GM12878 (cell line): Measurements from ENCODE around the gene PARP16. TPM values are rescaled to one million over a fixed set of nuclear protein-coding genes. Genes with fewer than 3 reads are reported as not detected.
A peak's percentile ranks its signal among the peaks of the same experiment; 100 is the strongest.

Experiments used
- ASH2L ChIP-seq: fragments of 300-600, 200-600 bp; sonication (generic); IDR thresholded peaks from 2 replicates; pipeline ENCODE4 v1.6.1; 2017; ENCODE audit warnings: low read depth, mild to moderate bottlenecking, borderline replicate concordance
- BACH1 ChIP-seq: fragments of 450-650 bp; IDR thresholded peaks from 2 replicates; pipeline ENCODE4 v1.6.1; 2017; ENCODE audit warnings: mild to moderate bottlenecking, borderline replicate concordance
- BMI1 ChIP-seq: fragments of 450-650 bp; IDR thresholded peaks from 2 replicates; pipeline ENCODE4 v1.6.1; 2016; ENCODE audit warnings: mild to moderate bottlenecking, moderate library complexity, borderline replicate concordance
- EED ChIP-seq: sonication (generic); IDR thresholded peaks from 2 replicates; pipeline ENCODE4 v1.6.1; 2016; ENCODE audit warnings: antibody characterized with exemption, low read depth
- ESRRA ChIP-seq: IDR thresholded peaks from 2 replicates; pipeline ENCODE4 v1.6.1; 2012; ENCODE audit warnings: mild to moderate bottlenecking, low read length, improper control_type of control experiment
- FOXK2 ChIP-seq: fragments of 450-650 bp; IDR thresholded peaks from 2 replicates; pipeline ENCODE4 v1.6.1; 2017; ENCODE audit warnings: mild to moderate bottlenecking, moderate library complexity
- MTA2 ChIP-seq: fragments of 450-650 bp; IDR thresholded peaks from 2 replicates; pipeline ENCODE4 v1.6.1; 2016; ENCODE audit warnings: low read depth, mild to moderate bottlenecking, moderate library complexity
- NFIC ChIP-seq: IDR thresholded peaks from 2 replicates; pipeline ENCODE4 v1.6.1; 2012; ENCODE audit warnings: low read depth, mild to moderate bottlenecking, inconsistent platforms, low read length, moderate library complexity
- NR2F1 ChIP-seq: fragments of 450-650 bp; conservative IDR thresholded peaks from 2 replicates; pipeline ENCODE4 v1.6.1; 2017; ENCODE audit warnings: mild to moderate bottlenecking
- PAX5 ChIP-seq: IDR thresholded peaks from 2 replicates; pipeline ENCODE4 v1.6.1; 2011; ENCODE audit warnings: low read depth, low read length, borderline replicate concordance
- PBX3 ChIP-seq: IDR thresholded peaks from 2 replicates; pipeline ENCODE4 v1.6.1; 2011; ENCODE audit warnings: mild to moderate bottlenecking, low read depth, low read length, moderate library complexity; ENCODE audit not compliant: insufficient replicate concordance
- POLR2A ChIP-seq: IDR thresholded peaks from 2 replicates; pipeline ENCODE4 v1.6.1; 2011; ENCODE audit warnings: low read depth, mild to moderate bottlenecking, low read length
- POU2F2 ChIP-seq: IDR thresholded peaks from 3 replicates; pipeline ENCODE4 v1.6.1; 2011; ENCODE audit warnings: low read depth, mild to moderate bottlenecking, low read length, borderline replicate concordance
- RB1 ChIP-seq: fragments of 450-650 bp; formaldehyde crosslinking; IDR thresholded peaks from 2 replicates; pipeline ENCODE4 v1.6.1; 2017; ENCODE audit warnings: mild to moderate bottlenecking, borderline replicate concordance
- SIN3A ChIP-seq: IDR thresholded peaks from 2 replicates; pipeline ENCODE4 v1.6.1; 2012; ENCODE audit warnings: low read depth, low read length, improper control_type of control experiment
- SMARCA5 ChIP-seq: fragments of 450-650 bp; IDR thresholded peaks from 2 replicates; pipeline ENCODE4 v1.6.1; 2017; ENCODE audit warnings: mild to moderate bottlenecking
- SREBF1 ChIP-seq: IDR thresholded peaks from 2 replicates; pipeline ENCODE4 v1.6.1; 2012; ENCODE audit warnings: mild to moderate bottlenecking, low read length
- SREBF2 ChIP-seq: IDR thresholded peaks from 2 replicates; pipeline ENCODE4 v1.6.1; 2012; ENCODE audit warnings: mild to moderate bottlenecking, low read length
- SRF ChIP-seq, 2 experiments: IDR thresholded peaks; 2 replicates each; pipeline ENCODE4 v1.6.1; 2011; ENCODE audit warnings: low read depth in 2 of 2, low read length in 2 of 2, mild to moderate bottlenecking in 1 of 2, moderate library complexity in 1 of 2
- TAF1 ChIP-seq: IDR thresholded peaks from 2 replicates; pipeline ENCODE4 v1.6.1; 2011; ENCODE audit warnings: mild to moderate bottlenecking, low read depth, low read length, borderline replicate concordance
- TARDBP ChIP-seq: IDR thresholded peaks from 2 replicates; pipeline ENCODE4 v1.6.1; 2016; ENCODE audit warnings: borderline replicate concordance
- ZBTB33 ChIP-seq: fragments of 450-650 bp; IDR thresholded peaks from 2 replicates; pipeline ENCODE4 v1.6.1; 2017; ENCODE audit warnings: mild to moderate bottlenecking
- ZNF24 ChIP-seq: fragments of 450-650 bp; IDR thresholded peaks from 2 replicates; pipeline ENCODE4 v1.6.1; 2017; ENCODE audit warnings: antibody characterized with exemption, mild to moderate bottlenecking
- polyA plus RNA-seq, 11 experiments: library from polyadenylated mRNA; depleted of rRNA in 4 of 11; unstranded in 6 of 11; stranded (reverse) in 5 of 11; fragments of >200 nt; fragmentation: Nextera tagmentation in 4 of 11; fragmentation: Illumina TruSeq in 1 of 11; extraction: Ambion mirVana in 4 of 11; extraction: Trizol in 1 of 11; gene quantifications; 1 replicate in 1 of 11; 2 replicates in 10 of 11; pipeline versions ENCODE4 v1.2.1 to v1.2.3, GENCODE V29; 2011 to 2016; ENCODE audit warnings: inconsistent platforms in 2 of 11, missing spikeins in 2 of 11, low read depth in 1 of 11
- total RNA-seq, 4 experiments: library from RNA; depleted of rRNA in 3 of 4; stranded (reverse); fragments of >200 nt in 3 of 4; fragmentation: Illumina TruSeq in 1 of 4; extraction: Trizol in 1 of 4; gene quantifications; 2 replicates each; pipeline versions ENCODE4 v1.2.1 to v1.2.3, GENCODE V29; 2013 to 2021
- TF ChIP-seq, protein P1 (sequence below): fragments of 150-350 bp; IDR thresholded peaks from 2 replicates; pipeline ENCODE4 v1.6.1; 2014; ENCODE audit warnings: mild to moderate bottlenecking, low read depth, low read length
- TF ChIP-seq, protein P2 (sequence below): fragments of 150-350 bp; IDR thresholded peaks from 2 replicates; pipeline ENCODE4 v1.6.1; 2016; ENCODE audit warnings: low read depth, low read length

Gene PARP16
- total and polyA plus RNA-seq, 10 of the 15 experiments (the other 5 are each of a cell fraction or from before 2014, with no cell fraction given) = 4.9 to 15.7 (median 9.9) TPM

DNA sequence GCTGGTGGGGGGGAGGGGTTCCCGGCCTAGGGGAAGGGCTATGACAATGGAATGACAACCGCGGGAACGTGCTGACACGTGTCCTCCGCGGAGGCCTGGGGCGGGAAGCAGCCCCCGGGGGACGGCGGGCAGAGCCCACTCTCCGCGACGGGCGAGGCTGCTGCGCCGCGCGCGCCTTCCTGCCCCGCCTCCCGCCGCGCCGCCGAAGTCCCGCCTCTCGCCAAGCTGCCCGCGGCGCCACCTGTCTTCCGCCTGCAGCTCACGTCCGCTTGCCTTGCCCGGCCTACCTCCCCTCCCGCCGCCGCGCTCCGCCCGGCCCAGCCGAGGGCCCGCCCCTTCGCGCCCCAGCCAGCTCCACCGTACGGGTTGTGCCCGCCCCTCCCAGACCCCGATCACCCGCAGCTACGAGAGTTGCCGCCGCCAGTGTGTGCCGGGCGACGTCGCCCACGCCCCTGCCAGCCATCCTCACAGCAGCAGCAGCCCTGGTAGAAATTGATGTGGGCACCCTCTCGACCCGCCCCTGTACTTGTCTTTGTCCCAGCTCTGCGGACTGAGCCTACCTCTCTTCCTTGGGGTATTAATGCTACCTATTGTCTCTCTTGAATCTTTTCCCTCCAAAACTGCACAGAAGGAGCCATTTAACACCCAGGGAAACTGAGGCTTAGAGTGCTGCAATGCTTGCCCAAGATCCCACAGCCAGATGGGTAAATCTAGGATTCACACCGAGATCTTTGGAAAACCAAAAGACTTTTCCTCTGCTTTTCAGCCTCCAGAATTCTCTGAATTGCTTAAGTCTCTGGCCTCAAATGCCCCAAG is at the start of gene PARP16 (continued):
- no peak for TF ChIP-seq TARDBP
- peak; percentile 35; the same call in 1 of the 2 replicates for TF ChIP-seq ZNF24
- no peak for TF ChIP-seq PAX5
- no peak for TF ChIP-seq PBX3
- no peak for TF ChIP-seq ASH2L
- TF ChIP-seq BACH1 = peak; percentile 83
- no peak for TF ChIP-seq SREBF1
- peak; percentile 16; the same call in 1 of the 2 replicates for TF ChIP-seq NR2F1
- TF ChIP-seq MTA2 = no peak
- no peak for TF ChIP-seq NFIC
- TF ChIP-seq TAF1 = peak; percentile 34; the same call in 1 of the 2 replicates
- TF ChIP-seq SIN3A = no peak
- TF ChIP-seq RB1 = 0 out of 2 replicates have a peak, but pooled peaks have one; percentile 38
- TF ChIP-seq SRF (IDR thresholded peaks at IDR 0.05; ENCODE audit: low read depth in 2 of 2, low read length in 2 of 2) = peak in 1 of 2 experiments; percentile 49; a peak in 1 of 4 replicates
- TF ChIP-seq, protein P1, sequence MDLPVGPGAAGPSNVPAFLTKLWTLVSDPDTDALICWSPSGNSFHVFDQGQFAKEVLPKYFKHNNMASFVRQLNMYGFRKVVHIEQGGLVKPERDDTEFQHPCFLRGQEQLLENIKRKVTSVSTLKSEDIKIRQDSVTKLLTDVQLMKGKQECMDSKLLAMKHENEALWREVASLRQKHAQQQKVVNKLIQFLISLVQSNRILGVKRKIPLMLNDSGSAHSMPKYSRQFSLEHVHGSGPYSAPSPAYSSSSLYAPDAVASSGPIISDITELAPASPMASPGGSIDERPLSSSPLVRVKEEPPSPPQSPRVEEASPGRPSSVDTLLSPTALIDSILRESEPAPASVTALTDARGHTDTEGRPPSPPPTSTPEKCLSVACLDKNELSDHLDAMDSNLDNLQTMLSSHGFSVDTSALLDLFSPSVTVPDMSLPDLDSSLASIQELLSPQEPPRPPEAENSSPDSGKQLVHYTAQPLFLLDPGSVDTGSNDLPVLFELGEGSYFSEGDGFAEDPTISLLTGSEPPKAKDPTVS = no peak
- TF ChIP-seq, protein P2, sequence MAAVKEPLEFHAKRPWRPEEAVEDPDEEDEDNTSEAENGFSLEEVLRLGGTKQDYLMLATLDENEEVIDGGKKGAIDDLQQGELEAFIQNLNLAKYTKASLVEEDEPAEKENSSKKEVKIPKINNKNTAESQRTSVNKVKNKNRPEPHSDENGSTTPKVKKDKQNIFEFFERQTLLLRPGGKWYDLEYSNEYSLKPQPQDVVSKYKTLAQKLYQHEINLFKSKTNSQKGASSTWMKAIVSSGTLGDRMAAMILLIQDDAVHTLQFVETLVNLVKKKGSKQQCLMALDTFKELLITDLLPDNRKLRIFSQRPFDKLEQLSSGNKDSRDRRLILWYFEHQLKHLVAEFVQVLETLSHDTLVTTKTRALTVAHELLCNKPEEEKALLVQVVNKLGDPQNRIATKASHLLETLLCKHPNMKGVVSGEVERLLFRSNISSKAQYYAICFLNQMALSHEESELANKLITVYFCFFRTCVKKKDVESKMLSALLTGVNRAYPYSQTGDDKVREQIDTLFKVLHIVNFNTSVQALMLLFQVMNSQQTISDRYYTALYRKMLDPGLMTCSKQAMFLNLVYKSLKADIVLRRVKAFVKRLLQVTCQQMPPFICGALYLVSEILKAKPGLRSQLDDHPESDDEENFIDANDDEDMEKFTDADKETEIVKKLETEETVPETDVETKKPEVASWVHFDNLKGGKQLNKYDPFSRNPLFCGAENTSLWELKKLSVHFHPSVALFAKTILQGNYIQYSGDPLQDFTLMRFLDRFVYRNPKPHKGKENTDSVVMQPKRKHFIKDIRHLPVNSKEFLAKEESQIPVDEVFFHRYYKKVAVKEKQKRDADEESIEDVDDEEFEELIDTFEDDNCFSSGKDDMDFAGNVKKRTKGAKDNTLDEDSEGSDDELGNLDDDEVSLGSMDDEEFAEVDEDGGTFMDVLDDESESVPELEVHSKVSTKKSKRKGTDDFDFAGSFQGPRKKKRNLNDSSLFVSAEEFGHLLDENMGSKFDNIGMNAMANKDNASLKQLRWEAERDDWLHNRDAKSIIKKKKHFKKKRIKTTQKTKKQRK = no peak
- peak; percentile 60; the same call in 1 of the 2 replicates for TF ChIP-seq SMARCA5
- no peak for TF ChIP-seq ZBTB33
- TF ChIP-seq POLR2A = peak; percentile 87
- TF ChIP-seq ESRRA = no peak
- TF ChIP-seq SREBF2 = no peak
- no peak for TF ChIP-seq BMI1
- 0 out of 3 replicates have a peak, but pooled peaks have one; percentile 17 for TF ChIP-seq POU2F2
- no peak for TF ChIP-seq EED
- TF ChIP-seq FOXK2 = no peak
